Neural crest cell (in vitro differentiated cells): Measurements from ENCODE around the gene CCDC195. TPM values are rescaled to one million over a fixed set of nuclear protein-coding genes. Genes with fewer than 3 reads are reported as not detected.

Source experiments
- DNase-seq: peaks from one replicate; pipeline ENCODE4 v3.0.0; 2021; ENCODE audit warnings: low read depth, mixed read lengths, low spot score
- H3K27ac Mint-ChIP-seq: one replicate; pipeline ENCODE4 v1.8.0; 2021; ENCODE audit warnings: mild to moderate bottlenecking, mixed read lengths; ENCODE audit not compliant: unreplicated experiment
- H3K27me3 Mint-ChIP-seq: 2 replicates; pipeline ENCODE4 v1.8.0; 2021; ENCODE audit warnings: low read depth, mild to moderate bottlenecking, mixed read lengths
- H3K36me3 Mint-ChIP-seq: 2 replicates; pipeline ENCODE4 v1.8.0; 2021; ENCODE audit warnings: low read depth, mild to moderate bottlenecking, mixed read lengths
- H3K4me1 Mint-ChIP-seq: 2 replicates; pipeline ENCODE4 v1.8.0; 2021; ENCODE audit warnings: mixed read lengths
- H3K4me3 Mint-ChIP-seq: one replicate; pipeline ENCODE4 v1.8.0; 2021; ENCODE audit warnings: mild to moderate bottlenecking, mixed read lengths
- H3K9me3 Mint-ChIP-seq: 2 replicates; pipeline ENCODE4 v1.8.0; 2021; ENCODE audit warnings: mixed read lengths
- total RNA-seq: library from RNA; stranded (reverse); gene quantifications from 2 replicates; pipeline ENCODE4 v1.2.1, GENCODE V29; 2021
- TF ChIP-seq, protein P1 (sequence below): fragments of 200-600 bp; sonication (generic); conservative IDR thresholded peaks from 2 replicates; pipeline ENCODE4 v1.5.0; 2021; ENCODE audit warnings: antibody characterized with exemption, mild to moderate bottlenecking

Gene CCDC195
- total RNA-seq, 1 donor from 2014 or later: not detected

- H3K27me3 Mint-ChIP-seq: no peaks in the 10 kb centered on the region
- H3K36me3 Mint-ChIP-seq: peaks cover 2% of the 10 kb centered on the region
- H3K4me1 Mint-ChIP-seq: no peaks in the 10 kb centered on the region
- H3K9me3 Mint-ChIP-seq: peaks cover 3% of the 10 kb centered on the region
- H3K27ac Mint-ChIP-seq: no peak overlapping the region
- TF ChIP-seq, protein P1, sequence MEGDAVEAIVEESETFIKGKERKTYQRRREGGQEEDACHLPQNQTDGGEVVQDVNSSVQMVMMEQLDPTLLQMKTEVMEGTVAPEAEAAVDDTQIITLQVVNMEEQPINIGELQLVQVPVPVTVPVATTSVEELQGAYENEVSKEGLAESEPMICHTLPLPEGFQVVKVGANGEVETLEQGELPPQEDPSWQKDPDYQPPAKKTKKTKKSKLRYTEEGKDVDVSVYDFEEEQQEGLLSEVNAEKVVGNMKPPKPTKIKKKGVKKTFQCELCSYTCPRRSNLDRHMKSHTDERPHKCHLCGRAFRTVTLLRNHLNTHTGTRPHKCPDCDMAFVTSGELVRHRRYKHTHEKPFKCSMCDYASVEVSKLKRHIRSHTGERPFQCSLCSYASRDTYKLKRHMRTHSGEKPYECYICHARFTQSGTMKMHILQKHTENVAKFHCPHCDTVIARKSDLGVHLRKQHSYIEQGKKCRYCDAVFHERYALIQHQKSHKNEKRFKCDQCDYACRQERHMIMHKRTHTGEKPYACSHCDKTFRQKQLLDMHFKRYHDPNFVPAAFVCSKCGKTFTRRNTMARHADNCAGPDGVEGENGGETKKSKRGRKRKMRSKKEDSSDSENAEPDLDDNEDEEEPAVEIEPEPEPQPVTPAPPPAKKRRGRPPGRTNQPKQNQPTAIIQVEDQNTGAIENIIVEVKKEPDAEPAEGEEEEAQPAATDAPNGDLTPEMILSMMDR: peak; percentile 19
- no peak for DNase-seq
- H3K4me3 Mint-ChIP-seq: no peak overlapping the region
Observed at GRCh38 chr2:224749136-224749535, 33.0 kb upstream of the CCDC195 start.

GRCh38 chr2:224747765-224748164 lies 31.6 kb upstream of the CCDC195 start:
- no peak for DNase-seq
- Mint-ChIP-seq H3K4me1 (no peaks in the 10 kb centered on the region), H3K9me3 (no peaks in the 10 kb centered on the region), H3K27me3 (no peaks in the 10 kb centered on the region), H3K4me3 (no peak overlapping the region), H3K36me3 (peaks cover 2% of the 10 kb centered on the region), H3K27ac (no peak overlapping the region)
- TF ChIP-seq, protein P1: no peak

DNA sequence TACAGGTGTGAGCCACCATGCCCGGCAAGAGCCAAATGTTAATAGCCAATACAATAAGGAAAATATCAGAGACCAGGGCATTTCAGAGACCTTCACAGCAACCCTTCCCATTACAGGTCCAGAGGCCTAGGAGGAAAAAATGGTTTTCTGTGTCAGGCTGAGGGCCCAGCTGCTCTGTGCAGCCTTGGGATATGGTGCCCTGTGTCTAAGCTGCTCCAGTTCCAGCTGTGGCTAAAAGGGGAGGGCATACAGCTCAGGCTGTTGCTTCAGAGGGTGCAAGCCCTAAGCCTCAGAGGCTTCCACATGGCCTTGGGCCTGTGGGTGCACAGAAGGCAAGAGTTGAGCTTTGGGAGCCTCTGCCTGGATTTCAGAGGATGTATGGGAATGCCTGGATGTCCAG lies 20.1 kb upstream of the CCDC195 start:
- Mint-ChIP-seq H3K4me3 (no peak overlapping the region), H3K27me3 (no peaks in the 10 kb centered on the region), H3K36me3 (peaks cover 17% of the 10 kb centered on the region), H3K9me3 (peaks cover 26% of the 10 kb centered on the region), H3K4me1 (no peaks in the 10 kb centered on the region), H3K27ac (no peak overlapping the region)
- no peak for DNase-seq
- TF ChIP-seq, protein P1: no peak

DNA sequence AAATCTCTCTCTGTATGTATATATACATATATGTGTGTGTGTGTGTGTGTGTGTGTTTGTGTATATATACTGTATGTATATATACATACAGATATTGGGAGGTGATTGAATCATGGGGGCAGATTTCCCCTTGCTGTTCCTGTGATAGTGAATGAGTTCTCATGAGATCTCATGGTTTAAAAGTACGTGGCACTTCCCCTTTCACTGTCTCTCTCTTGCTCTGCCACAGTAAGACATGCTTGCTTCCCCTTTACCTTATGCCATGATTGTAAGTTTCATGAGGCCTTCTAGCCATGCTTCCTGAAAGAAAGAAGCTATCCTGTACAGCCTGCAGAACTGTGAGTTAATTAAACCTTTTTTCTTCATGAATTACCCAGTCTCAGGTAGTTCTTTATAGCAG lies 18.8 kb upstream of the CCDC195 start:
- H3K4me1 Mint-ChIP-seq: no peaks in the 10 kb centered on the region
- no peak overlapping the region for H3K4me3 Mint-ChIP-seq
- no peaks in the 10 kb centered on the region for H3K27me3 Mint-ChIP-seq
- peaks cover 17% of the 10 kb centered on the region for H3K36me3 Mint-ChIP-seq
- H3K27ac Mint-ChIP-seq: no peak overlapping the region
- no peak for DNase-seq
- peaks cover 25% of the 10 kb centered on the region for H3K9me3 Mint-ChIP-seq
- TF ChIP-seq, protein P1: no peak

GRCh38 chr2:224731665-224732064 lies 15.5 kb upstream of the CCDC195 start:
- H3K4me3 Mint-ChIP-seq: no peak overlapping the region
- H3K27ac Mint-ChIP-seq: no peak overlapping the region
- H3K9me3 Mint-ChIP-seq: peaks cover 21% of the 10 kb centered on the region
- no peaks in the 10 kb centered on the region for H3K4me1 Mint-ChIP-seq
- no peaks in the 10 kb centered on the region for H3K27me3 Mint-ChIP-seq
- no peak for DNase-seq
- TF ChIP-seq, protein P1: no peak
- peaks cover 12% of the 10 kb centered on the region for H3K36me3 Mint-ChIP-seq

GRCh38 chr2:224729435-224729834 lies 13.3 kb upstream of the CCDC195 start:
- H3K27me3 Mint-ChIP-seq: no peaks in the 10 kb centered on the region
- H3K4me1 Mint-ChIP-seq: no peaks in the 10 kb centered on the region

More at GRCh38 chr2:224729435-224729834, 13.3 kb upstream of the CCDC195 start:
- H3K27ac Mint-ChIP-seq: no peak overlapping the region
- no peak overlapping the region for H3K4me3 Mint-ChIP-seq
- TF ChIP-seq, protein P1: no peak
- peaks cover 14% of the 10 kb centered on the region for H3K9me3 Mint-ChIP-seq
- peaks cover 6% of the 10 kb centered on the region for H3K36me3 Mint-ChIP-seq
- no peak for DNase-seq
